SKM-1 treated with dmso at 0.1 percent for 144 hours (cell line): ENCODE data around the gene PLAAT2.
"Not testable (repeated sequence)": the region's sequence is repeated elsewhere in the genome, so short reads cannot be mapped to it uniquely, and the experiment has no call there.

ENCODE experiments used
- DNase-seq: peaks from one replicate; lab custom pipeline; 2025; ENCODE audit not compliant: unreplicated experiment; lab: John Stamatoyannopoulos, UW

Gene PLAAT2

DNA sequence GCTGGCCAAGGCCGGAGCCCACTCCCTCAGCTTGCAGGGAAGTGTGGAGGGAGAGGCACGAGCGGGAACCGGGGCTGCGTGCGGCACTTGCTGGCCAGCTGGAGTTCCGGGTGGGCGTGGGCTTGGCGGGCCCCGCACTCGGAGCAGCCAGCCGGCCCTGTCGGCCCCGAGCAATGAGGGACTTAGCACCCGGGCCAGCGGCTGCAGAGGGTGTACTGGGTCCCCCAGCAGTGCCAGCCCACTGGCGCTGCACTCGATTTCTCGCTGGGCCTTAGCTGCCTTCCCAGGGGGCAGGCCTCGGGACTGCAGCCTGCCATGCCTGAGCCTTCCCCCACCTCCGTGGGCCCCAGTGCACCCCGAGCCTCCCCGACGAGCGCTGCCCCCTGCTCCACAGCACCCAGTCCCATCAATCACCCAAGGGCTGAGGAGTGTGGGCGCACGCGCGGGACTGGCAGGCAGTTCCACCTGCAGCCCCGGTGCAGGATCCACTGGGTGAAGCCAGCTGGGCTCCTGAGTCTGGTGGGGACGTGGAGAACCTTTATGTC is 13.0 kb downstream of the PLAAT2 start:
- not testable (repeated sequence) for DNase-seq

DNA sequence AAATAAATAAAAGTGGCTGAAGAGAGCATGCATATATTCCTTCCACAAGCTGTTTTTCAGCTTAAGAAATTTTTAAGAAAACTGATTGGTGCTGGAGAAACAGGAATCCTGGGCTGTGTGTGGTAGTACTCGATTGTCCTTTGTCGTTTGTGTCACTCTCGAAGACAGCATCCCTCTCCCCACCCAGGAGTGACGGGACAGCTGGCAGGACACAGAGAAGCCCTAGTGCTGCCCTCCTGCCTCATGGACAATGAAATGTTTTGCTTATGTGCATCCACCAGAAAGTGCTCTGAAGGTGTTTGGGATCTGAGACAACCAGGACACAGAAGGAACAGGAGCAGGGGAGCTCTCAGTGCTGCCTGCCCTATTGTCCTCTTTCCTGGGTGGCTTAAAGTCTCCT is 13.8 kb downstream of the PLAAT2 start:
- no peak for DNase-seq

DNA sequence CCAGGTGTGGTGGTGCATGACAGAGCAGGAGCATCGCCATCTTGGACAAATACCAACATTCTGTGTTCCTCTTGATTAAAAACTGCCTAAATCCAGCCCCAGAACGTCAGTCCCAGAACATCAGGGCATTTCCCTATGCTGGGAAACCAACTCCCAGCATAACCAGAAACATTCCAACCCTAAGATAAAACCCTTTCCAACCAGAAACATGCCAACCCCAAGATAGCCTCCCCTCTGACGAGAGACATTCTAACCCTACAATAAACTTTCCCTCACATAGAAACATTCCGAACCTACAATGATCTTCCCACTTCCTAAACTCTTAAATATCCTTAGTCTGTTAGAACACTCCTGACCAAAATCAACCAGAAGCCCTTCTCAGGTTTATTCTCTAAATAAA is 15.0 kb downstream of the PLAAT2 start:
- DNase-seq = no peak

GRCh38 chr11:63547061-63547460 is 16.1 kb downstream of the PLAAT2 start:
- DNase-seq = no peak

GRCh38 chr11:63543711-63544110 is 19.5 kb downstream of the PLAAT2 start:
- no peak for DNase-seq

DNA sequence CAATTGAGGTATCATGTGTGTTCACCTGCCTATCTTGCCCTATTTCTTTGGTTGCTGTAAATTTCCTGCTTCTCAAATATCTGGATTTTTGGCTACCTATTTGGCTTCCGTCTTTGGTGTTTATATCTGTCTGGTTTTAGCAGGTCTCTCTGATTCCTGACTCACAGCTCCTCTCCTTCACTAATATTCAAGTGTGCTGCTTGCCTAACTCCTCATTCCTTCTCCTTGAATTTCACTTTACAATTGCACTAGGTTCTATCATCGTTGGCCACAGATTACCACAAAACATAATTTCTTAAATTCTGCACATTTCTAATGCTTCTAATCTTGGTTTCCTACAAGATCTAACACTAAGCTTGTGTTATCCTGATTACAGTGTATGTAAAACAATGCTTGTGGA is 20.7 kb downstream of the PLAAT2 start:
- DNase-seq = not testable (repeated sequence)

- DNase-seq = no peak
Measured at GRCh38 chr11:63537293-63538101, 25.7 kb downstream of the PLAAT2 start.

GRCh38 chr11:63536669-63537292 is 26.4 kb downstream of the PLAAT2 start, which contains the start of gene PLAAT4:
Gene PLAAT4, plus strand, starts transcription at chr11:63536808. Its CDS starts 61 bp downstream, at chr11:63536869.
- no peak for DNase-seq

- DNase-seq = no peak
Measured at GRCh38 chr11:63535734-63536133, 27.4 kb downstream of the PLAAT2 start.

DNA sequence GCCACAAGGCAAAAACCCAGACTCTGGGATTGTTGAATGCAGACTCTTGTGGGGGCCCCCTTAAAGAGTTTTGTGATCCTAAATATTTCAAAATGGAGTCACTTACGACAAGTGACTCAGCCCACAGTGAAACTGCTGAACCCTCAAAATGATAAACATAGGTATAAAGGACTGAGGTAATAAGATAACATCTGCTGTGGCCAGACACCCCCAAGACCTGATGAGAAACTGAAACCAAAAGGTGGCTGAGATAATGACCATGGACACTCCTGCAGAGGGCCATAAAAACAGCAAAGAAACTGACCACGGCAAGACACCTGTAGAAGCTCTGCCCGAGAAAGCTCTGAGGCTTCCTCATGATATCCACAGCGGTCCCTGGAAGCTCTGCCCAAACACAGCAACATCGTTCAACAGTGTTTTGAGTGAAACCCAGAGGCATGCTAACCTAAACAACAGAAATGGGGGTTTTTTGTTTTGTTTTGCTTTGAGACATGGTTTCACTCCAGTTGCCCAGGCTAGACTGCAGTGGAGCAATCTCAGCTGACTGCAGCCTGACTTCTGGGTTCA is 28.2 kb downstream of the PLAAT2 start:
- DNase-seq = no peak

DNA sequence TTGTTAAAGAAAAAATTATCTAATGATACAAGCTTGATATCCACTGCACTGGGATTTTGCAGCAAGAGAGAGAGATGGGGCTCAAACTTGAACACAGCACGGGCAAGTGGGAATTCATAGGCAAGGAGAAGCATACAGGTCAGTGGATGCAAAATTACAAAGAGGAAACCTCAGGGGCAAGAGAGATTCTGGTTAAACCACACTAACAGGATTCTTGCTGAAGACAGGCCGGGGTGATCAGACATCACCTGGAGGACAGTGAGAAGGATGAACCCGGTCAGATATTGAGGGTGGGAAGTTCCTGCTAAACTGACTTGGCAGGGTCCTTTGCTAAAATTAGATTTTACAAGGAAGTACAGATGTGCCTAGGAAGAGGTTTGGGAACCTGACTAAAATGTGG is 29.1 kb downstream of the PLAAT2 start:
- no peak for DNase-seq

DNA sequence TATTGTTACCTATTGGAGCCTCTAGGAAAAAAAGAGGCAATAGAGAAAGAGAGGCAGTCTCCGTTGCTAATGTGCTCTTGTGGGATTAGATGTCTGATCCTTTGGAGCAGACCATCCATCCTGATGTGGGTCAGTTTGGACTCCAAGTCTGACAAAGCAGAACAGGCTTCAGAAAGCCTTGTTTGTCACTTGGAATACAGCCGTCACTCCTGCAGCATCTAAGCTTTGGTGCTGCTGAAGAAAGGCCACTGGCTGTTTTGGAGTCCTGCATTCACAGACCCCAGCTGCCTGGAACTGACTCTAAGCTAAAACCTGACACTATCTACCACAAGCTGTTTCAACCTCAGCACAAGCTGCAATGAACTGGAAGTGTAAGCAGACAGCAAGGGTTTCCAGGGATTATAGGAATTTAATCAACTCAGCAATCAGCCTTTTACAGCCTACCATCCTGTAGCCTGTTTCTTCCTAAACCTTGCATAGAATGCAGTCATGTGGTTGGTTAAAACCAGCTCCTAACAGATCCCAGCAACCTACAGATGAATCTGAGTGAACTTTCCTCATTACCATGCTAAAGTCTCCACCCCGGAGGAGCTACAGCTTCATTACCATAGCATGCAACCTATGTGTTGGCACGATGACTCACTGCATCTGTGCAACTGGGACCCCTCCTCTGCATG is 30.2 kb downstream of the PLAAT2 start:
- DNase-seq = no peak

- no peak for DNase-seq
Measured at GRCh38 chr11:63532117-63532516, 31.1 kb downstream of the PLAAT2 start.

GRCh38 chr11:63531074-63531792 is 31.9 kb downstream of the PLAAT2 start:
- not testable (repeated sequence) for DNase-seq

DNA sequence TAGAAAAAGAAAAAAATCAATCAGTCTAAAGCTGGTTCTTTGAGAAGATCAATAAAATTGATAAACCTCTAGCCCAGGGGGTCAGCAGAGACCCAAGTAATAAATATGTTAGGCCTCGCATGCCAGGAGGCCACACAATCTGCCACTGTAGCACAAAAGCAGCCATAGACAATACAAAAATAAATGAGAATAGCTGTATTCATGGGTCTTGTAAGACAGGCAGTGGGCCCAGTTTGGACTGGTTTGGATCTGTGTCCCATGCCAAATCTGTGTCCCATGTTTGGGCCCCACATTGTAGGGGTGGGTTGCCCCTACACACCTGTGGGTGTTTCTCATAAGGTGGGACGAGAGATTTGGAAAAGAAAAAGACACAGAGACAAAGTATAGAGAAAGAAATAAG is 33.2 kb downstream of the PLAAT2 start:
- DNase-seq = no peak

GRCh38 chr11:63529373-63529772 is 33.8 kb downstream of the PLAAT2 start:
- DNase-seq = not testable (repeated sequence)

DNA sequence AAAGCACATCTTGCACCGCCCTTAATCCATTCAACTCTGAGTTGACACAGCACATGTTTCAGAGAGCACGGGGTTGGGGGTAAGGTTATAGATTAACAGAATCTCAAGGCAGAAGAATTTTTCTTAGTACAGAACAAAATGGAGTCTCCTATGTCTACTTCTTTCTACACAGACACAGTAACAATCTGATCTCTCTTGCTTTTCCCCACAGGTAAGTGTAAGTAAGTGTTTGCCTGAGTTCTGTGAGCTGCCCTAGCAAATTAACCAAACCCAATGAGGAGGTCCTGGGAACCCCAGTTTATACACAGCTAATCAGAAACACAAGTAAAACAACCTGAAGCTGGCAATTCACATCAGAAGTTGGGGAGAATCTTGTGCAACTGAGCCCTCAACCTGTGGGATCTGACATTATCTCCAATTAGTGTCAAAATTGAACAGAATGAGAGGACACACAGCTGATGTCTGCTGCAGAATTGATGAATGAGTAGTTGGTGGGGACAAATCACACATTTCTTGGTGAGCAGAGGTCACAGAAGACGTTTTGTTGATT is 34.4 kb downstream of the PLAAT2 start:
- DNase-seq = not testable (repeated sequence)

DNA sequence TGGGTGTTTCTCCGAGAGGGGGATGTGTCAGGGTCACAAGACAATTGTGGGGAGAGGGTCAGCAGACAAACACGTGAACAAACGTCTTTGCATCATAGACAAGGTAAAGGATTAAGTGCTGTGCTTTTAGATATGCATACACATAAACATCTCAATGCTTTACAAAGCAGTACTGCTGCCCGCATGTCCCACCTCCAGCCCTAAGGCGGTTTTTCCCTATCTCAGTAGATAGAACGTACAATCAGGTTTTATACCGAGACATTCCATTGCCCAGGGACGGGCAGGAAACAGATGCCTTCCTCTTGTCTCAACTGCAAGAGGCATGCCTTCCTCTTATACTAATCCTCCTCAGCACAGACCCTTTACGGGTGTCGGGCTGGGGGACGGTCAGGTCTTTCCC is 35.0 kb downstream of the PLAAT2 start:
- DNase-seq = not testable (repeated sequence)

GRCh38 chr11:63527667-63528066 is 35.5 kb downstream of the PLAAT2 start:
- no peak for DNase-seq

DNA sequence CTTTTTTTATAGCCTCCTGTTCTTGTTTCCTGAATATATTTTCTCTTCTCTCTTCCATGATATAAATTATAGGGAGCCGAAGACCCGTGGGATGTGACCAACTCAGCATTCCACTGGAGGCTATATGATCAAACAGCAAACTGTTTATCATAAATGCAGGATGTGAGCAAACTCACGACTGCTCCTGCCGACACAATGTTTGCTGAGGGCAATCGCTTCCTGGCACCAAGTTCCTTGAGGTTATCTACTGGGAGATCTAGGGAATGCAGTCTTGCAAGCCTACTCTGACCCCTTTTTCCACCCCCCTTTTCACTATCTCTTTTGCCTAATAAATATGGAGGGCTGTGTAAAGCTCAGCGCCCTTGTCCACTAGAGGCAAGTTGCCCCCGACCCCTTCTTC is 40.0 kb downstream of the PLAAT2 start:
- DNase-seq = no peak
